K562 (cell line): Measurements from ENCODE around the gene TRABD. TPM values are rescaled to one million over a fixed set of nuclear protein-coding genes. Genes with fewer than 3 reads are reported as not detected.
A peak's percentile ranks its signal among the peaks of the same experiment; 100 is the strongest.

Source experiments
- ATAC-seq: fragments of 200-7000 bp; cut with Tn5 transposase; 3 replicates; pipeline ENCODE4 v1.9.1; 2020; ENCODE audit warnings: moderate library complexity
- BruUV-seq: library from RNA; stranded (reverse); fragments of 400-500 nt; replicated peaks from 2 replicates; lab custom pipeline; 2021; lab: Mats Ljungman, UMichigan
- CTCF ChIA-PET: fragments of 300-600 bp; formaldehyde crosslinking; extraction: SDS; loops from one replicate; lab custom pipeline; 2021; ENCODE audit warnings: low intra/inter-chr PET ratio; lab: Yijun Ruan, JAX
- POLR2A ChIA-PET: fragments of 300-600, 350-650 bp; sonication (Branson Sonifier 250); formaldehyde crosslinking; extraction: SDS; loops from one replicate; lab custom pipeline; 2021; ENCODE audit warnings: antibody characterized with exemption, inconsistent platforms; lab: Yijun Ruan, JAX
- DNase-seq, 4 experiments: peaks; one replicate each; pipeline versions ENCODE4 v3.0.0 to v3.0.0-alpha.2; 2011 to 2018; ENCODE audit warnings: low spot score in 3 of 4, mixed read lengths in 3 of 4; ENCODE audit errors: extremely low read depth in 1 of 4
- FAIRE-seq: peaks from 2 replicates; lab custom pipeline; 2011; peaks lifted over from hg19 to GRCh38; lab: Jason Lieb, UNC
- H2AFZ ChIP-seq: 2 replicates; pipeline ENCODE4 v1.6.0; 2011; ENCODE audit warnings: low read depth, low read length, control low read depth, inconsistent platforms
- H3K27ac ChIP-seq: fragments of 200-600 bp; 3 replicates; pipeline ENCODE4 v1.8.0; 2011; ENCODE audit warnings: low read depth, mild to moderate bottlenecking, control low read depth, inconsistent platforms, low read length, moderate library complexity, mixed read lengths; ENCODE audit errors: extremely low read depth
- H3K27me3 ChIP-seq, 2 experiments: fragments of 300-600 bp in 1 of 2; 2 replicates in 1 of 2; 3 replicates in 1 of 2; pipeline versions ENCODE4 v1.6.0 to v1.8.0; 2011; ENCODE audit warnings: inconsistent platforms in 2 of 2, low read length in 2 of 2, mild to moderate bottlenecking in 1 of 2, mixed read lengths in 1 of 2, moderate library complexity in 1 of 2; ENCODE audit not compliant: control insufficient read depth in 2 of 2, insufficient read depth in 2 of 2
- H3K36me3 ChIP-seq: fragments of 300-600 bp; 3 replicates; pipeline ENCODE4 v1.8.0; 2011; ENCODE audit warnings: mild to moderate bottlenecking, low read length, inconsistent platforms; ENCODE audit not compliant: control insufficient read depth, insufficient read depth
- H3K4me1 ChIP-seq, 2 experiments: fragments of 200-600 bp in 1 of 2; replicated peaks in 1 of 2; 2 replicates in 1 of 2; 3 replicates in 1 of 2; pipeline versions ENCODE4 v1.5.1 to v1.8.0; 2011; ENCODE audit warnings: inconsistent platforms in 2 of 2, low read length in 2 of 2, mild to moderate bottlenecking in 1 of 2, mixed read lengths in 1 of 2, moderate library complexity in 1 of 2; ENCODE audit not compliant: control insufficient read depth in 2 of 2, insufficient read depth in 2 of 2
- H3K4me2 ChIP-seq: 2 replicates; pipeline ENCODE4 v1.6.1; 2011; ENCODE audit warnings: low read length, control low read depth, inconsistent platforms, mixed read lengths; ENCODE audit not compliant: insufficient read depth
- H3K4me3 ChIP-seq: fragments of 200-600 bp; sonication (generic), shearing (Covaris generic); 2 replicates; pipeline ENCODE4 v1.5.1; 2016; ENCODE audit warnings: control low read depth, inconsistent platforms
- H3K79me2 ChIP-seq: fragments of 200-600 bp; 3 replicates; pipeline ENCODE4 v1.8.0; 2011; ENCODE audit warnings: low read length, inconsistent platforms; ENCODE audit not compliant: control insufficient read depth, insufficient read depth
- H3K9ac ChIP-seq, 2 experiments: 2 replicates each; pipeline versions ENCODE4 v1.6.0 to v1.6.1; 2011; ENCODE audit warnings: low read depth in 2 of 2, low read length in 2 of 2, control low read depth in 1 of 2, inconsistent platforms in 1 of 2, mild to moderate bottlenecking in 1 of 2, mixed read lengths in 1 of 2; ENCODE audit not compliant: insufficient read depth in 1 of 2
- H3K9me1 ChIP-seq: one replicate; pipeline ENCODE4 v1.6.0; 2011; ENCODE audit warnings: inconsistent platforms, mild to moderate bottlenecking, low read length, moderate library complexity; ENCODE audit not compliant: control insufficient read depth, insufficient read depth
- H3K9me3 ChIP-seq: replicated peaks from 2 replicates; pipeline ENCODE4 v1.5.1; 2011; ENCODE audit warnings: low read depth, low read length, inconsistent platforms; ENCODE audit not compliant: control insufficient read depth, insufficient read depth
- H4K20me1 ChIP-seq: replicated peaks from 2 replicates; pipeline ENCODE4 v1.6.1; 2011; ENCODE audit warnings: low read length, inconsistent platforms, mixed read lengths; ENCODE audit not compliant: control insufficient read depth, insufficient read depth
- CHD2 ChIP-seq: IDR thresholded peaks from 2 replicates; pipeline ENCODE4 v1.6.1; 2011; ENCODE audit warnings: low read depth, low read length
- CXXC5 ChIP-seq: fragments of 250-450 bp; sonication (Bioruptor Pico); IDR thresholded peaks from 2 replicates; pipeline ENCODE4 v1.8.0; 2022; ENCODE audit warnings: inconsistent platforms, mild to moderate bottlenecking, moderate library complexity
- FOXP1 ChIP-seq: sonication (generic); formaldehyde crosslinking; IDR thresholded peaks from 2 replicates; pipeline ENCODE4 v1.8.0; 2022; ENCODE audit warnings: mild to moderate bottlenecking, missing genetic modification reagents
- MAZ ChIP-seq, 2 experiments: fragments of 450-650 bp in 1 of 2; sonication (generic) in 1 of 2; formaldehyde crosslinking; IDR thresholded peaks in 1 of 2; conservative IDR thresholded peaks in 1 of 2; 2 replicates each; pipeline versions ENCODE4 v1.4.0 to v1.5.0; 2020; ENCODE audit warnings: mild to moderate bottlenecking in 1 of 2, missing genetic modification reagents in 1 of 2
- MBD2 ChIP-seq: sonication (generic); IDR thresholded peaks from 2 replicates; pipeline ENCODE4 v1.6.1; 2016; ENCODE audit warnings: low read depth, borderline replicate concordance
- PHB ChIP-seq: fragments of 250-450 bp; sonication (Bioruptor Pico); IDR thresholded peaks from 2 replicates; pipeline ENCODE4 v1.5.0; 2021
- PHF20 ChIP-seq: fragments of 450-650 bp; IDR thresholded peaks from 2 replicates; pipeline ENCODE4 v1.6.1; 2018; ENCODE audit not compliant: partially characterized antibody
- POLR2G ChIP-seq: fragments of 200-400 bp; formaldehyde crosslinking; IDR thresholded peaks from 2 replicates; pipeline ENCODE4 v1.6.1; 2017; ENCODE audit warnings: low read depth, mild to moderate bottlenecking, antibody characterized with exemption, low read length, moderate library complexity
- RBM22 ChIP-seq: fragments of 200-400 bp; formaldehyde crosslinking; IDR thresholded peaks from 2 replicates; pipeline ENCODE4 v1.6.1; 2018; ENCODE audit warnings: low read length, low read depth; ENCODE audit not compliant: poor library complexity, severe bottlenecking
- WGBS: fragments of 100-300 bp; shearing (Covaris generic); methylation state at CpG from one replicate; pipeline ENCODE4 v1.1.6; 2016; ENCODE audit warnings: low coverage, mixed read lengths; ENCODE audit not compliant: insufficient coverage; ENCODE audit errors: missing lambda C conversion rate; 5-methylcytosine and 5-hydroxymethylcytosine counted together
- in situ Hi-C: fragments of 300-500 bp; cut with MboI; formaldehyde crosslinking; loops from 4 replicates; pipeline ENCODE4 v1.15.0; 2018; ENCODE audit warnings: inconsistent platforms, mixed read lengths
- intact Hi-C: fragments of 100-400 bp; cut with micrococcal nuclease; formaldehyde crosslinking; loops from 2 replicates; pipeline ENCODE4 v1.14.2; 2022
- polyA plus RNA-seq, 8 experiments: library from polyadenylated mRNA; depleted of rRNA in 4 of 8; stranded (reverse) in 5 of 8; unstranded in 3 of 8; fragments of >200 nt; fragmentation: Nextera tagmentation in 2 of 8; fragmentation: Illumina TruSeq in 1 of 8; extraction: Ambion mirVana in 2 of 8; extraction: Trizol in 1 of 8; gene quantifications; 2 replicates each; pipeline versions ENCODE4 v1.2.1 to v1.2.3, GENCODE V29; 2011 to 2014; ENCODE audit warnings: inconsistent platforms in 1 of 8, missing spikeins in 1 of 8
- total RNA-seq, 7 experiments: library from RNA; depleted of rRNA in 6 of 7; stranded (reverse); fragments of >200 nt in 6 of 7; fragmentation: Illumina TruSeq in 2 of 7; extraction: Trizol in 2 of 7; gene quantifications; 2 replicates each; pipeline versions ENCODE4 v1.2.1 to v1.2.3, GENCODE V29; 2011 to 2021; ENCODE audit warnings: low replicate concordance in 1 of 7
- TF ChIP-seq, protein P1 (sequence below): fragments of 450-650 bp; IDR thresholded peaks from 2 replicates; pipeline ENCODE4 v1.6.1; 2016; ENCODE audit warnings: borderline replicate concordance

Gene TRABD
- total and polyA plus RNA-seq, 9 of the 15 experiments (the other 6 are each of a cell fraction or from before 2014, with no cell fraction given) = 0.08 to 62.9 (median 14.0) TPM

DNA sequence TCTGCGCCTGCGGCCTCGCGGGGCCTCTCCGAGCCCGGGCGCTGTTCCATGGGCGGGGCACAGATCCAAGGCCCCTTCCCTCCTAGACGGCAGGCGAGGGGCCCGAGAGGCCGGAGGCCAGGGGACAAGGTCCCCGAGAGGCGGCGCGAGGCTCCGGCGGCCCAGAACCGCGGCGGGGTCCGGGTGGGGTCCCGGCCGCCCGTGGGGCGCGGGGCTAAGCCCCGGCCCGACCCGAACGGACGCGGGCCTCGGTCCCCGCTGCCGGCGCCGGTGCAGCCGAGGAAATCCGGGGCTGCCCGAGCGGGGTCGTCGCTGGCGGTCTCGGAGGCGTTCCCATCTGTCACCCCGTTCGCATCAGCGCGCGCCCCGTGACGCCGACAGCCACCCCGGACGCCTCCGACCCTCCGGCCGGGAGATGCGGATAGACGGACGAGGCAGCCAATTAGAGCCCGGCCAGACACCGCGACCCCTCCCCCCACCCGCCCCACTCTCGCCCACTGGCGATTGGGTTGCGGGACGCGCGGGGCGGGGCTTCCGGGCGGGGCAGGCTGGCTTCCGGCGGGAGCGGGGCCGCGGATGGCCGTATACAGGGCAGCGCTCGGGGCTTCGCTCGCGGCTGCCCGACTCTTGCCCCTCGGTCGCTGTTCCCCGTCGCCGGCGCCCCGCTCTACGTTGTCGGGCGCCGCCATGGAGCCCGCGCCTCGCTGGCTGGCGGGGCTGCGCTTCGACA lies 14.9 kb downstream of the TRABD start, which contains the start of gene SELENOO:
SELENOO (plus strand) TSS at position 551 of the 730 bp plus-strand sequence; CDS start at position 577, 26 bp downstream.
- CTCF ChIA-PET = no interaction called here
- peak; percentile 90 to 98 (median 92) for DNase-seq
- TF ChIP-seq RBM22 (peak; percentile 7), MBD2 (peak; percentile 73; the same call in 1 of the 2 replicates), MAZ (CRISPR knock-in tag; conservative IDR thresholded peaks at IDR 0.05 in 1 of 2, IDR thresholded peaks at IDR 0.05 in 1 of 2) (peak; percentile 42 to 44; a peak in 3 of 4 replicates), CHD2 (peak; percentile 64; the same call in 1 of the 2 replicates), FOXP1 (no peak), PHF20 (no peak), PHB (CRISPR knock-in tag) (no peak), CXXC5 (peak; percentile 62), POLR2G (peak; percentile 65)
- TF ChIP-seq, protein P1, sequence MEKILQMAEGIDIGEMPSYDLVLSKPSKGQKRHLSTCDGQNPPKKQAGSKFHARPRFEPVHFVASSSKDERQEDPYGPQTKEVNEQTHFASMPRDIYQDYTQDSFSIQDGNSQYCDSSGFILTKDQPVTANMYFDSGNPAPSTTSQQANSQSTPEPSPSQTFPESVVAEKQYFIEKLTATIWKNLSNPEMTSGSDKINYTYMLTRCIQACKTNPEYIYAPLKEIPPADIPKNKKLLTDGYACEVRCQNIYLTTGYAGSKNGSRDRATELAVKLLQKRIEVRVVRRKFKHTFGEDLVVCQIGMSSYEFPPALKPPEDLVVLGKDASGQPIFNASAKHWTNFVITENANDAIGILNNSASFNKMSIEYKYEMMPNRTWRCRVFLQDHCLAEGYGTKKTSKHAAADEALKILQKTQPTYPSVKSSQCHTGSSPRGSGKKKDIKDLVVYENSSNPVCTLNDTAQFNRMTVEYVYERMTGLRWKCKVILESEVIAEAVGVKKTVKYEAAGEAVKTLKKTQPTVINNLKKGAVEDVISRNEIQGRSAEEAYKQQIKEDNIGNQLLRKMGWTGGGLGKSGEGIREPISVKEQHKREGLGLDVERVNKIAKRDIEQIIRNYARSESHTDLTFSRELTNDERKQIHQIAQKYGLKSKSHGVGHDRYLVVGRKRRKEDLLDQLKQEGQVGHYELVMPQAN = no peak

More for the DNA sequence above, 14.9 kb downstream of the TRABD start, which contains the start of gene SELENOO:
- Histone ChIP-seq H3K4me3 (peak within 1 kb of the TSS; percentile 56), H3K27me3 (no peaks in the 10 kb centered on the region), H2AFZ (peak within 1 kb of the TSS; percentile 76; the same call in 1 of the 2 replicates), H3K9me3 (peaks cover 3% of the 10 kb centered on the region; the same call in 1 of the 2 replicates), H3K36me3 (peaks cover 37% of the 10 kb centered on the region; the same call in 1 of the 3 replicates), H3K4me2 (peak within 1 kb of the TSS; percentile 84), H3K27ac (peak within 1 kb of the TSS; percentile 63), H3K4me1 (peaks cover 5 to 39% of the 10 kb centered on the region in 2 experiments; a peak in 3 of 5 replicates), H3K9me1 (no peaks in the 10 kb centered on the region), H3K79me2 (peaks cover 20% of the 10 kb centered on the region), H4K20me1 (no peaks in the 10 kb centered on the region), H3K9ac (peak within 1 kb of the TSS; percentile 70 to 95)
- in situ Hi-C loops (no loop called here), intact Hi-C loops (no loop called here)
- ATAC-seq (peak; percentile 92), FAIRE-seq (peak; percentile 65)
- WGBS = under 1% methylated on average over 17 of the region's 105 CpGs
- POLR2A ChIA-PET = interaction anchor here (0.6 to 0.9 kb wide), 2 partner anchors 13 to 36 kb away, joined by 3 read pairs; no protein-coding TSS in a partner anchor
- TSS peak; percentile 72 for BruUV-seq
